Adrenal gland (tissue), 12 donors: ENCODE measurements around the gene RUFY4. TPM values are rescaled to one million over a fixed set of nuclear protein-coding genes. Genes with fewer than 3 reads are reported as not detected.

Experiments used
- DNase-seq, 7 donors: peaks; one replicate each; pipeline ENCODE4 v3.0.0-alpha.2; 2019 to 2020
- H3K27ac ChIP-seq, 5 donors: fragments of 200-600 bp; sonication (generic) in 4 of 5; 1 replicate in 3 of 5; 2 replicates in 2 of 5; pipeline versions ENCODE4 v1.5.1 to v1.8.0; 2016 to 2020; ENCODE audit warnings: mild to moderate bottlenecking in 1 of 5
- H3K27me3 ChIP-seq: fragments of 200-600 bp; 2 replicates; pipeline ENCODE4 v1.8.0; 2021
- H3K36me3 ChIP-seq, 2 donors: fragments of 200-600 bp; replicated peaks in 1 of 2; 1 replicate in 1 of 2; 2 replicates in 1 of 2; pipeline versions ENCODE4 v1.5.1 to v1.8.0; 2018 to 2022
- H3K4me1 ChIP-seq, 2 donors: fragments of 200-600 bp; replicated peaks in 1 of 2; 1 replicate in 1 of 2; 2 replicates in 1 of 2; pipeline versions ENCODE4 v1.5.1 to v1.8.0; 2018 to 2021
- H3K4me3 ChIP-seq, 4 donors: fragments of 200-600 bp; sonication (generic) in 3 of 4; one replicate each; pipeline ENCODE4 v1.5.1; 2016 to 2018
- H3K9me3 ChIP-seq, 3 donors: fragments of 200-600 bp; sonication (generic) in 1 of 3; replicated peaks in 1 of 3; 1 replicate in 2 of 3; 2 replicates in 1 of 3; pipeline versions ENCODE4 v1.5.1 to v1.8.0; 2016 to 2021
- CTCF ChIP-seq, 6 experiments: fragments of 450-650 bp in 4 of 6; fragments of 200-600 bp in 2 of 6; sonication (generic) in 1 of 6; IDR thresholded peaks; 1 replicate in 5 of 6; 2 replicates in 1 of 6; pipeline versions ENCODE4 v1.5.1 to v1.8.0; 2016 to 2021; ENCODE audit warnings: antibody characterized with exemption in 6 of 6, mild to moderate bottlenecking in 2 of 6, moderate library complexity in 1 of 6
- POLR2A ChIP-seq, 2 donors: fragments of 450-650 bp; IDR thresholded peaks; one replicate each; pipeline ENCODE4 v1.6.1; 2017; ENCODE audit warnings: antibody characterized with exemption in 2 of 2, mild to moderate bottlenecking in 2 of 2, moderate library complexity in 1 of 2
- WGBS, 4 donors: extraction: QIAGEN DNeasy Blood & Tissue Kit in 2 of 4; methylation state at CpG; one replicate each; pipeline versions ENCODE4 v1.1.5 to v1.1.7; 2013 to 2017; 5-methylcytosine and 5-hydroxymethylcytosine counted together
- intact Hi-C, 2 donors: fragments of 100-400 bp; cut with DNase I; formaldehyde crosslinking; loops; one replicate each; pipeline versions ENCODE4 v1.14.1 to v1.15.0; 2022 to 2023
- polyA plus RNA-seq, 3 donors: library from polyadenylated mRNA; stranded (reverse); fragments of 200-250 nt in 2 of 3; fragments of 350-450 nt in 1 of 3; fragmentation: Illumina TruSeq in 1 of 3; extraction: RNeasy Lipid Tissue Mini Kit (QIAGEN cat#74804) in 1 of 3; gene quantifications; one replicate each; pipeline ENCODE4 v1.2.3, GENCODE V29; 2013 to 2014
- total RNA-seq, 9 donors: library from RNA; depleted of rRNA in 4 of 9; stranded (reverse); fragments of >200 nt in 4 of 9; fragments of 120-200 nt in 1 of 9; fragmentation: NEBNext Ultra II Directional in 1 of 9; extraction: Animal tissue kit (Norgen Biotek cat#: 25700) in 1 of 9; gene quantifications; one replicate each; pipeline versions ENCODE4 v1.1.0 to v1.2.4, GENCODE V29; 2013 to 2023
- donor health status: healthy with polysubstance abuse.
- donor health status: Bipolar disorder and iron deficiency.
- donor health status: DM: yes; HTN: yes; CAD: no.
- donor health status: DM: no; HTN: no; CAD: no.
- donor health status: DM: no; HTN: no; CAD: no.
- donor health status: DM: yes; HTN: yes; CAD: no.

Gene RUFY4
- total and polyA plus RNA-seq, 12 donors, result 0.09 to 1.9 (median 0.47) TPM; not detected in 3

- Histone ChIP-seq H3K4me3 (no peak overlapping the region), H3K4me1 (no peaks in the 10 kb centered on the region), H3K9me3 (no peaks in the 10 kb centered on the region), H3K36me3 (no peaks in the 10 kb centered on the region), H3K27me3 (no peaks in the 10 kb centered on the region), H3K27ac (no peak overlapping the region)
- peak in 1 of 7 donors; percentile 46 for DNase-seq
- no peak for TF ChIP-seq POLR2A (IDR thresholded peaks at IDR 0.05)
- TF ChIP-seq CTCF (IDR thresholded peaks at IDR 0.05), result no peak
- intact Hi-C loops, result loop anchor here in 1 of 2 donors (10.0 kb wide), 1 partner anchor 291 kb away; no protein-coding TSS in a partner anchor
- WGBS, 4 donors, result 82 to 94% (median 86%) methylated on average over 5 to 10 of the region's 10 CpGs
These were observed 7.1 kb downstream of the RUFY4 start for GRCh38 chr2:218075975-218076811.

- no peak for DNase-seq
These were observed 8.6 kb downstream of the RUFY4 start for GRCh38 chr2:218077464-218078216.

GRCh38 chr2:218079943-218080913, 11.2 kb downstream of the RUFY4 start:
- H3K27me3 ChIP-seq, result no peaks in the 10 kb centered on the region
- no peaks in the 10 kb centered on the region for H3K4me1 ChIP-seq
- 72 to 87% (median 75%) methylated on average over 14 to 15 of the region's 15 CpGs for WGBS, 4 donors
- no peak overlapping the region for H3K4me3 ChIP-seq
- DNase-seq, result peak in 1 of 7 donors; percentile 42
- intact Hi-C loops, result loop anchor here in 1 of 2 donors (10.0 kb wide), 1 partner anchor 295 kb away; no protein-coding TSS in a partner anchor
- no peak overlapping the region for H3K27ac ChIP-seq
- no peaks in the 10 kb centered on the region for H3K36me3 ChIP-seq
- H3K9me3 ChIP-seq, result no peaks in the 10 kb centered on the region
- TF ChIP-seq CTCF (IDR thresholded peaks at IDR 0.05) (no peak), POLR2A (IDR thresholded peaks at IDR 0.05) (no peak)

More at GRCh38 chr2:218077464-218078216, 8.6 kb downstream of the RUFY4 start:
- Histone ChIP-seq H3K27me3 (no peaks in the 10 kb centered on the region), H3K36me3 (no peaks in the 10 kb centered on the region), H3K27ac (no peak overlapping the region), H3K4me3 (no peak overlapping the region), H3K4me1 (no peaks in the 10 kb centered on the region), H3K9me3 (no peaks in the 10 kb centered on the region)
- intact Hi-C loops, result loop anchor here in 1 of 2 donors (10.0 kb wide), 1 partner anchor 293 kb away; no protein-coding TSS in a partner anchor
- 81 to 96% (median 93%) methylated on average over 7 to 9 of the region's 9 CpGs for WGBS, 4 donors
- TF ChIP-seq CTCF (IDR thresholded peaks at IDR 0.05), result no peak
- TF ChIP-seq POLR2A (IDR thresholded peaks at IDR 0.05), result no peak
